ENCODE data around the gene ADAMTSL2.

Gene ADAMTSL2

GRCh38 chr9:133619791-133620190, 85.3 kb downstream of the ADAMTSL2 start:
- Histone ChIP-seq H3K36me3 (replicated peaks in 1 of 2; ENCODE audit: control insufficient read depth in 2 of 2, insufficient read depth in 2 of 2, low read length in 2 of 2) (no peaks in the 10 kb centered on the region), H3K9me3 (replicated peaks in 1 of 2; ENCODE audit: control insufficient read depth in 2 of 2, insufficient read depth in 1 of 2, low read depth in 1 of 2, low read length in 2 of 2) (no peaks in the 10 kb centered on the region), H3K27me3 (ENCODE audit: control insufficient read depth in 3 of 3, insufficient read depth in 3 of 3, low read depth in 1 of 3, low read length in 3 of 3) (peaks cover 0 to 61% (median 0%) of the 10 kb centered on the region in 3 experiments), H3K23ac (ENCODE audit: low read depth, low read length, poor library complexity) (no peak overlapping the region), H4K91ac (ENCODE audit: low read depth, low read length, poor library complexity) (no peak overlapping the region), H3K18ac (ENCODE audit: low read length) (no peak overlapping the region), H2BK12ac (ENCODE audit: low read length) (no peak overlapping the region), H2BK15ac (ENCODE audit: low read length) (no peak overlapping the region), H3K27ac (replicated peaks; ENCODE audit: low read length) (no peak overlapping the region), H3K9ac (ENCODE audit: low read depth, low read length, poor library complexity) (no peak overlapping the region), H2AFZ (ENCODE audit: low read length) (no peak overlapping the region), H3K4me3 (ENCODE audit: low read length in 2 of 2) (no peak overlapping the region), H3K4me2 (ENCODE audit: insufficient read depth, low read length, poor library complexity, severe bottlenecking) (no peak overlapping the region), H3K79me1 (ENCODE audit: low read depth, low read length) (no peaks in the 10 kb centered on the region), H3K4ac (ENCODE audit: low read length) (no peak overlapping the region), H2AK5ac (ENCODE audit: low read depth, low read length) (no peak overlapping the region), H3K14ac (ENCODE audit: low read length) (no peak overlapping the region), H2BK5ac (ENCODE audit: low read length) (no peak overlapping the region), H2BK120ac (ENCODE audit: low read depth, low read length) (no peak overlapping the region), H4K8ac (ENCODE audit: low read depth, low read length) (no peak overlapping the region), H3K4me1 (ENCODE audit: control insufficient read depth in 2 of 2, insufficient read depth in 1 of 2, low read depth in 1 of 2, low read length in 2 of 2) (peaks cover 0 to under 1% of the 10 kb centered on the region in 2 donors)
- DNase-seq (ENCODE audit: low spot score): no peak
- no CpG with 5 or more reads among the region's 8 CpGs for WGBS, 2 donors (ENCODE audit: extremely low coverage in 2 of 2, insufficient read length in 2 of 2, insufficient replicate concordance in 1 of 2)

- Histone ChIP-seq H2AFZ (ENCODE audit: low read length) (no peak overlapping the region), H3K36me3 (replicated peaks in 1 of 2; ENCODE audit: control insufficient read depth in 2 of 2, insufficient read depth in 2 of 2, low read length in 2 of 2) (no peaks in the 10 kb centered on the region), H4K91ac (ENCODE audit: low read depth, low read length, poor library complexity) (no peak overlapping the region), H2BK120ac (ENCODE audit: low read depth, low read length) (no peak overlapping the region), H3K9me3 (replicated peaks in 1 of 2; ENCODE audit: control insufficient read depth in 2 of 2, insufficient read depth in 1 of 2, low read depth in 1 of 2, low read length in 2 of 2) (peaks cover 0 to 4% of the 10 kb centered on the region in 2 donors), H3K23ac (ENCODE audit: low read depth, low read length, poor library complexity) (no peak overlapping the region), H3K18ac (ENCODE audit: low read length) (no peak overlapping the region), H3K27me3 (ENCODE audit: control insufficient read depth in 3 of 3, insufficient read depth in 3 of 3, low read depth in 1 of 3, low read length in 3 of 3) (peaks cover 0 to 42% (median 0%) of the 10 kb centered on the region in 3 experiments), H2AK5ac (ENCODE audit: low read depth, low read length) (no peak overlapping the region), H3K27ac (replicated peaks; ENCODE audit: low read length) (no peak overlapping the region), H2BK5ac (ENCODE audit: low read length) (no peak overlapping the region), H3K79me1 (ENCODE audit: low read depth, low read length) (no peaks in the 10 kb centered on the region), H2BK15ac (ENCODE audit: low read length) (no peak overlapping the region), H3K4me1 (ENCODE audit: control insufficient read depth in 2 of 2, insufficient read depth in 1 of 2, low read depth in 1 of 2, low read length in 2 of 2) (no peaks in the 10 kb centered on the region), H4K8ac (ENCODE audit: low read depth, low read length) (no peak overlapping the region), H3K4ac (ENCODE audit: low read length) (no peak overlapping the region), H3K14ac (ENCODE audit: low read length) (no peak overlapping the region), H3K4me2 (ENCODE audit: insufficient read depth, low read length, poor library complexity, severe bottlenecking) (no peak overlapping the region), H3K4me3 (ENCODE audit: low read length in 2 of 2) (no peak overlapping the region), H2BK12ac (ENCODE audit: low read length) (no peak overlapping the region), H3K9ac (ENCODE audit: low read depth, low read length, poor library complexity) (no peak overlapping the region)
- WGBS, 2 donors (ENCODE audit: extremely low coverage in 2 of 2, insufficient read length in 2 of 2, insufficient replicate concordance in 1 of 2): no CpG with 5 or more reads among the region's 11 CpGs
- DNase-seq (ENCODE audit: low spot score): no peak
Measured at GRCh38 chr9:133621725-133622267, 87.3 kb downstream of the ADAMTSL2 start.

GRCh38 chr9:133622555-133622954, 88.1 kb downstream of the ADAMTSL2 start:
- WGBS, 2 donors (ENCODE audit: extremely low coverage in 2 of 2, insufficient read length in 2 of 2, insufficient replicate concordance in 1 of 2): no CpG with 5 or more reads among the region's 5 CpGs
- Histone ChIP-seq H3K9me3 (replicated peaks in 1 of 2; ENCODE audit: control insufficient read depth in 2 of 2, insufficient read depth in 1 of 2, low read depth in 1 of 2, low read length in 2 of 2) (peaks cover 0 to 7% of the 10 kb centered on the region in 2 donors), H4K91ac (ENCODE audit: low read depth, low read length, poor library complexity) (no peak overlapping the region), H2AFZ (ENCODE audit: low read length) (no peak overlapping the region), H3K4ac (ENCODE audit: low read length) (no peak overlapping the region), H3K9ac (ENCODE audit: low read depth, low read length, poor library complexity) (no peak overlapping the region), H3K4me3 (ENCODE audit: low read length in 2 of 2) (no peak overlapping the region), H2AK5ac (ENCODE audit: low read depth, low read length) (no peak overlapping the region), H4K8ac (ENCODE audit: low read depth, low read length) (no peak overlapping the region), H3K79me1 (ENCODE audit: low read depth, low read length) (no peaks in the 10 kb centered on the region), H3K27ac (replicated peaks; ENCODE audit: low read length) (no peak overlapping the region), H3K18ac (ENCODE audit: low read length) (no peak overlapping the region), H2BK12ac (ENCODE audit: low read length) (no peak overlapping the region), H3K4me1 (ENCODE audit: control insufficient read depth in 2 of 2, insufficient read depth in 1 of 2, low read depth in 1 of 2, low read length in 2 of 2) (no peaks in the 10 kb centered on the region), H3K4me2 (ENCODE audit: insufficient read depth, low read length, poor library complexity, severe bottlenecking) (no peak overlapping the region), H3K14ac (ENCODE audit: low read length) (no peak overlapping the region), H3K23ac (ENCODE audit: low read depth, low read length, poor library complexity) (no peak overlapping the region), H3K36me3 (replicated peaks in 1 of 2; ENCODE audit: control insufficient read depth in 2 of 2, insufficient read depth in 2 of 2, low read length in 2 of 2) (no peaks in the 10 kb centered on the region), H2BK15ac (ENCODE audit: low read length) (no peak overlapping the region), H2BK120ac (ENCODE audit: low read depth, low read length) (no peak overlapping the region), H3K27me3 (ENCODE audit: control insufficient read depth in 3 of 3, insufficient read depth in 3 of 3, low read depth in 1 of 3, low read length in 3 of 3) (peaks cover 0 to 37% (median 0%) of the 10 kb centered on the region in 3 experiments), H2BK5ac (ENCODE audit: low read length) (no peak overlapping the region)
- DNase-seq (ENCODE audit: low spot score): no peak
